Amniotic stem cell (primary cell): ENCODE data around the gene STAB2.
A peak's percentile ranks its signal among the peaks of the same experiment; 100 is the strongest.

Source experiments
- DNase-seq: peaks from one replicate; lab custom pipeline; 2025; lab: John Stamatoyannopoulos, UW

Gene STAB2, protein sequence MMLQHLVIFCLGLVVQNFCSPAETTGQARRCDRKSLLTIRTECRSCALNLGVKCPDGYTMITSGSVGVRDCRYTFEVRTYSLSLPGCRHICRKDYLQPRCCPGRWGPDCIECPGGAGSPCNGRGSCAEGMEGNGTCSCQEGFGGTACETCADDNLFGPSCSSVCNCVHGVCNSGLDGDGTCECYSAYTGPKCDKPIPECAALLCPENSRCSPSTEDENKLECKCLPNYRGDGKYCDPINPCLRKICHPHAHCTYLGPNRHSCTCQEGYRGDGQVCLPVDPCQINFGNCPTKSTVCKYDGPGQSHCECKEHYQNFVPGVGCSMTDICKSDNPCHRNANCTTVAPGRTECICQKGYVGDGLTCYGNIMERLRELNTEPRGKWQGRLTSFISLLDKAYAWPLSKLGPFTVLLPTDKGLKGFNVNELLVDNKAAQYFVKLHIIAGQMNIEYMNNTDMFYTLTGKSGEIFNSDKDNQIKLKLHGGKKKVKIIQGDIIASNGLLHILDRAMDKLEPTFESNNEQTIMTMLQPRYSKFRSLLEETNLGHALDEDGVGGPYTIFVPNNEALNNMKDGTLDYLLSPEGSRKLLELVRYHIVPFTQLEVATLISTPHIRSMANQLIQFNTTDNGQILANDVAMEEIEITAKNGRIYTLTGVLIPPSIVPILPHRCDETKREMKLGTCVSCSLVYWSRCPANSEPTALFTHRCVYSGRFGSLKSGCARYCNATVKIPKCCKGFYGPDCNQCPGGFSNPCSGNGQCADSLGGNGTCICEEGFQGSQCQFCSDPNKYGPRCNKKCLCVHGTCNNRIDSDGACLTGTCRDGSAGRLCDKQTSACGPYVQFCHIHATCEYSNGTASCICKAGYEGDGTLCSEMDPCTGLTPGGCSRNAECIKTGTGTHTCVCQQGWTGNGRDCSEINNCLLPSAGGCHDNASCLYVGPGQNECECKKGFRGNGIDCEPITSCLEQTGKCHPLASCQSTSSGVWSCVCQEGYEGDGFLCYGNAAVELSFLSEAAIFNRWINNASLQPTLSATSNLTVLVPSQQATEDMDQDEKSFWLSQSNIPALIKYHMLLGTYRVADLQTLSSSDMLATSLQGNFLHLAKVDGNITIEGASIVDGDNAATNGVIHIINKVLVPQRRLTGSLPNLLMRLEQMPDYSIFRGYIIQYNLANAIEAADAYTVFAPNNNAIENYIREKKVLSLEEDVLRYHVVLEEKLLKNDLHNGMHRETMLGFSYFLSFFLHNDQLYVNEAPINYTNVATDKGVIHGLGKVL (N-terminal part only)

DNA sequence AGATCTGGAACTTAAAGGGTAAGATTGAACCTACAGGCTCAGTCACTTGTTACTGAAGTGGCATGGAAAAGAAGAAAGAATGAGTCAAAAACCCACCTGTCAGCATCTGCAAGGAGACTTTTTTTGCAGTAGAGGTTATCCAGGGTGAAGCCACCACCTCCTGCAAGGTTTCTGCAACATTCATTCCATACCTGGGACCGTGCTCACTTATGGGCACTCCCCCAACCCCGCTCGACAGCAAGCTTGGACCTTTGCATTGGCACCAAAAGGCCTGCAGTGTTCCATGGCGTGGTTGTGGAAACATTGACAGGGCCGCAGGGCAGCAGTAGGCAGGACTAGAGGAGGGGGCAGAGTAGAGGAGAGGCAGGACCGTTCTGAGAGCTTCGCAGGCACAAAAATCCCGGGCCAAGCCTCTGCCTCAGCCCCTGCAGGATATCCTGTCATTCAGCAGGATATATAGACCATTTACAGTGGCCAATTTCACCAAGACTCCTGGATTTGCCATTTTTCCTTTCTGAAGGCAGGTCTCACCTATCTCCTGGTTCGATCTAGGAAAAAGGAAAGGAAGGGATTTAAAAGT, at the start of gene STAB2:
Gene STAB2, plus strand, starts transcription at position 483 of the 580 bp plus-strand sequence. CDS start 204 bp downstream, outside the sequence.
- DNase-seq: no peak

DNA sequence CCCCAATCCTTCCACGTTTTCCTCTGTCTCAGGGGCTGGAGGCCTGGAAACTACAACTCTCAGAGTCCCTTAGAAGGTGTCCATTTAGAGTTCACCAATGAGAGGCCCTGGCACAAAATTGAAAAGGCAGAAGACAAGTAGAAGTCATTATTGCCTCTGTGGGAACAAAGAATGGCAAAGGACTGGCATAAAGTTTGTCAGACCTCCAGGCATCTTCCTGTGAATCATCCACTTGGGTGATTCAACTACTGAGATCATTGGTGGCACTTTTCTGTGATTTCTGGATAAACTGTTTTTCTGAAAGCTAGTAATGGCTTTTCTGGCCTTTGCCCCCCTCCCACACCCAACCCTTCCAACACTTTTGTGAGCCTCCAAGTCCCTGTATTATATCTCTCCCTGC, 48.7 kb upstream of the STAB2 start:
- DNase-seq: no peak

DNA sequence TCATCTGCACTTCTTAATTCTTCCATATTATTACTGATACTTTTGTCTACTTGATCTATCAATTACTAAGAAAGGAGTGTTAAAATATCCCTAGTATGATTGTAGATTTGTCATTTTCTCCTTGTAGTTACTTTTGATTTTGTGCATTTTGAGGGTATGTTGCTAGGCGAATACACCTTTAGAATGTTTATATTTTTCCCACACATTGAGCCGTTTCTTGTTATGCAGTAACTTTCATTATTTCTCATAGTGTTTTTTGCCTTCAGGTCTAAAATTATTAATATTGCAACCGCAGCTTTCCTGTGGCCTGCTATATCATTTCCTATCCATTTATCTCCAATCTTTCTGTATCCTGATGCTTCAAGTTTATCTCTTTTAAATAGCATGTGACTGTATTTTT, 46.8 kb upstream of the STAB2 start:
- DNase-seq: no peak

DNA sequence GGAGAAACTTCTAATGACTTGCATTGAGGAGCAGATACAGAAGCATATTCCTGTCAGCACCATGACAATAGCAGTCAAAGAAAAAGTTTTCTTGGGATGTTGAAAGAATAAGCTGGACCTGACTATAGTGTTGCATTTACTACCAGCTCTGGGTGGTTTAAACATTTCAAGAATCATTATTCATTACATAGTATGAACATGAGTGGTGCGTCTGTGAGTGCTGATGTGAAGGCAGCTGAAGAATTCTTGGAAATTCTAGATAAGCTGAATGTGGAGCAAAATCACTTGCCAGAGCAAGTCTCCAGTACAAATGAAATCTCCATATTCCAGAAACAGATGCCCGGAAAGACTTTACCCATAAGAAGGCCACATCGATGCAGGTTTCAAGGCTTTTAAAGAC, 45.0 kb upstream of the STAB2 start:
- no peak for DNase-seq

DNA sequence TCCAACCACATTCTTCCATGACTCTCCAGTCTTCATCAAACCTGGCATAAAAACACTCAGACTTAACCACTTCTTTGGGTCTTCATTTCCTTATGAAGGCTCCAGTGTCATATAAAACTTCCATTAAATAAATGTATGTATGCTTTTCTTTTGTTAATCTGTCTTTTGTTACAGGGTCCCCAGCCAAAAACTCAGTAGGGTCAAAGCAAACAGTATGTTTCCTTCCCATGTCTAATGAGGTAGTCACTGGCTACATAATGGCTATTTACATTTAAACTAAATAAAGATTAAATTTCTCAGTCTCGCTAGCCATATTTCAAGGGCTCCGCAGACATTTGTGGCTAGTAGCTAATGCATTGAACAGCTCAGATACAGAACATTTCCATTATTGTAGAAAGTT, 40.1 kb upstream of the STAB2 start:
- no peak for DNase-seq

DNA sequence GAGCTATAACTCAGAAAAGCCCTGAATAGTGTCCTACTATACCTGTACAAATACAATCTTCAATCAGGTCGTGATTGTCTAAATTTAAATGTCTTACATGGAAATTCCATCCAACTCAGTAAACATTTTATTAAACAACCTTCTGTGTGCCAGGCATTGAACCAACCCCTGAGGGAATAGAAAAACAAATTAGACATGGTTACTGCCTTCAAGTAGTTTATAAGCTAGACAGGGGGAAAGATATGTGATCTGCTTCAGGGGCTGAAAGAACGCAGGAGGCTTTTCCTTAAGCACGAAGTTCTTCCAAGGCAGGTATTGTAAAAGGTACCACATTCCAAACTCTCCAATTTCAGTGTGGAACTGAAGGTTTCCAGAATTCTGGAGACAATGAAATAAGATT, 39.7 kb upstream of the STAB2 start:
- no peak for DNase-seq

DNA sequence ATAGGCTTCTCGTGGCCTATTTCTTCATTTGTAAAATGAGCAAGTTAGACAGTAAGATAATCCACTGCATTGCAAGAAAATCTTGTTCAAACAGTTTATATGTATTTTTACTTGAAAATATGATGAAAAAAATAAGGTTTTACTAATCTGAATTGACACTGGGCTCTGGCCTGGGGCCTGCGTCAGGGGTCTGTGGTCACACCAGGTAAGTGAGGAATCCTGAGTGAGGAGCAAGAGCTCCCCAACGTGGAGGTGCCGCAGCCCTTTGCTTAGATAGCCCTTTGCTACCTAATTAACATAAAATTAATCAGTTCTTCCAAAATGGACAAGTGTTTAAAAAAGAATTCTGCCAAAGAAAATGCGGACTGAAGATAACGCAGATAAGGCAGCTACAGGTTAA, 39.1 kb upstream of the STAB2 start:
- DNase-seq: no peak

DNA sequence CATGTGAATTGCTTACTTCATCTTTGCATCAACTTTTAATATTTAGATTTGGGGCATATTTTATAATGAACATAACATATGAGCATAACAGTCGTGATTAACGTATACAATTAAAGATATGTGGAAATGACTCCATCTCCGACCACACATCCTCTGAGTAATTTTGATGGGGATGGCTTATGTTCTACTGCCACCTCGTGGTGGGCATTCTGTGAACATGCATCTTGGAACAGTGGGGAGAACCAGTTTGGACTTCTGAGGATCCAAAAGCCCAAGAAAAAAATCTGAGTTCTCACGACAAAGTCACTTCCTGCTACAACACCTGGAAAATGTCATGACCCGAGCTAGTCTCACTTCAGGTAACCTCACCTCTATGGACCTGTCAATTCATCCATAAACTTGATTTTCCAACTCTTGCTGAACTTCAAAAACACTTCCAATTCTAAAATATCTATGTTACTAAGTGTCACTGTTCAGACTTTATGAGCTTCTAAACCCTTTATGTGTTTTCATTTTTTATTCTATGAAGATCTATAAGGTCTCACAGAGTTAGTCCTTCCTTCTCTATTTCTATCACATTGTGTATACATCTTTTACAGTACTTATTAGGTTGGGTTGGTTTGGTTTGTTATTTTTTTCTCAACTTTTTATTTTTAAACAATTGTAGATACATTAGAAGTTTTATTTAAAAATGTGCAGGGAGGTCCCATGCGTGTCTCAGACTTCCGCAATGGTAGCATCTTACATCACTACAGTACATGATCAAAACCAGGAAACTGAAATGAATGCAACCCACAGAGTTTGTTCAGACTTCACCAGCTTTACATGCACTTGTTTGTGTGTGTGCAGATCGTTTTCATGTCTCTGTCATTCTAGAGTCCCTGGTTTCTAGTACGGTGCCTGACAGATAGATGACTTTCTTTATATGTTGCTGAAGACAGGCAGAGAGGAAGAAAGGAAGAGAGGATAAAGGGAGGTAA, 38.2 kb upstream of the STAB2 start:
- DNase-seq: peak; percentile 48

DNA sequence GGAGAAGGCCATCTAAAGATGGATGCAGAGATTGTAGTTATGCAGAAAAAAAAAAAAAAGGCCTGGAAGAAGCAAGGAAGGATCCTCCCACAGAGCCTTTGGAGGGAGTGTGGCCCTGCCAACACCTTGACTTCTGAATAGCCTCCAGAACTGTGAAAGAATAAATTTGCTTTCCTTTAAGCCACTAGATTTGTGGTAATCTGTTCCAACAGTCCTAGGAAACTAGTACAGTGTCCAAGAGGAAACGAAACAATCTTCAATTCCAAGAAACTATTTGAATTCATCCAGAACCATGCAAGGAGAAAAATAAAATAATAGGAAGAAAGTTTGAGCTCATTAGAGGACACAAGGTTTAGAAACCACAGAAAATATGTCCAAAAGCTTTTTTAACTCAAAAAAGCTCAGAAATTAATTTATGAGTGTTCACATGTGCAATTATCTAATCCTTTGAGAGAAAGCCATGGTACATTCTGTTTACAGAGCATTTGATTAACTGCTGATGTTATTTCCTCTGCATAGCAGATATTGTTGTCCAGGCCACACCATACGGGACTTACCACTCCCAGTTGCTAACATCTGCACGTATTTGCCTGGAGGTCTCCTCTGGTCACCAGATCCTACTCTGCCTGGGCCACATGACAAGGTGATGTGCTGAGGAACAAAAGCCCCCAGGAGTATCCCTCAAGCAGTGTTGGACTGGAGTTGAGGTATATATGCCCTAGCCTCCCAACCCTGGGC, 30.0 kb upstream of the STAB2 start:
- DNase-seq: no peak

DNA sequence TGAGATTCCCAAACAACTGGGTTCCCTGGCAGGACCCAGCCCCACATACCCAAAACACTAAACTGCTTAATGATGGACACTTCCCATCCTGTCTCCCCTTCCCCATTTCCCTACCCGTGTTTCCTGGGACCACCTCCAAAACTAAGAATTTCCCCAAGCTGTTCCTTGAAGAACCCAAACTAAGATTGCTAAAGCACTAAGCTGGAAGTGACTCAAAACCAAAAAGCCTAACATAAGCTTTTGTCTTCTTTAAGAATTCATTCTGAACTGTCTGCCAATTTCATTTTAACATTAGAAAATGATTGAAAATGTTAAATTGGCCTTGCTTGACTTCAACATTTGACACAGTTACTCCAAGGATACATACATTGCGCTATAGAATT, 29.5 kb upstream of the STAB2 start:
- DNase-seq: no peak

DNA sequence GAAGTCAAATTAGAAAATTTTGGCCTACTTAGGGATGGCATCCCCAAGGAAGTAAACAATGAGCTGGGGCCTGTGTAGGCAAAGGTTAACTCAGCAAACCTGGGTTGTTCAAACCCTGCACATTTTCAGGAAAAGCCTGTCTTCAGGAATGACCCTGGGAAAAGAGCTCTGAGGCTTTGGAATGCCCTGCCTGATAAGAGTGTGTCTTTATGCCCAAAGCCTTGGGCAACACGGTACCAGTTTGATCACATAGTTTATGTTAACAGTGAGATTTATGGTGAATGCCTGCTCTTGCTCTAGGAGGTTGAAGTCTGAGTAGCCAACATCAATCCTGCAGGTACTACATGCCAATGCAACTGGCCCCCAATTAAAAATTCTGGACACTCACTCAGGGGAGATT, 28.2 kb upstream of the STAB2 start:
- DNase-seq: no peak

DNA sequence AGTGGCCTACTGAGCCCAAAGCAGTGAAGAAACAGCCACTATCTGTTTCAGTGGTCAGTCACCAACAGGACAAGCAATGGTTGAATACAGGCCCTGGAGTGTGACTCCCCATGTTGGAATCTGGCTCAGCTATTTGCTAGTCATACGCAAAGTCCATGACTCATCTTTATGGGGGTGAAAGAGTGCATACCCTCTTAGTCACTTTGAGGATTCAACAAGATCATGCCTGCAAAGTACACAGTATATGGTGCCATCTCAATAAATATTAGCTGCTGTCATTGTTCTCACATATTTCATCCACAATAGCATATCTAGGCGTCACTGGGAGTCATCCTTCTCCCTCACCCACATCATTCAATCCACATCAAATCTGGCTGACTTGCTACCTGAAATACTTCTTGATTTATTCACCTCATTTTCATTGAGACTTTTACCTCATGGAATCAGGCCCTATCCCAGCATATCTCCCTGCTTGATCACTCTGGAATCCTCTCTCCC, 26.4 kb upstream of the STAB2 start:
- DNase-seq: peak; percentile 79

DNA sequence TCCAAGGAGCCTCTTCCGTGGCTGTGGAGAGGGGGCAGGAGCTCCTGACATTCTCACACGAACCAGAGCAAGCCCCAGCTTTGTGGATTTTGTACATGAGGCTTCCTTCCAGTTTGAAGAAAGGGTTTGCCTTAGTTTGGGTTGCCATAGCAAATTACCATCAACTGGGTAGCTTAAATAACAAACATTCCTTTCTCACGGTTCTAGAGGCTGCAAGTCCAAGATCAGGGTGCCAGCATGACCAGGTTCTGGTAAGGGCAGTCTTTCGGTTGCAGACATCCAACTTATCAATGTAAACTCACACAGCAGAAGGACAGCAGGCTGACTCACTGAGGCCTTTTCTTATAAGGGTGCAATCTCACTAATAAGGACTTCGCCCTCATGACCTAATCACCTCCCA, 25.9 kb upstream of the STAB2 start:
- no peak for DNase-seq

DNA sequence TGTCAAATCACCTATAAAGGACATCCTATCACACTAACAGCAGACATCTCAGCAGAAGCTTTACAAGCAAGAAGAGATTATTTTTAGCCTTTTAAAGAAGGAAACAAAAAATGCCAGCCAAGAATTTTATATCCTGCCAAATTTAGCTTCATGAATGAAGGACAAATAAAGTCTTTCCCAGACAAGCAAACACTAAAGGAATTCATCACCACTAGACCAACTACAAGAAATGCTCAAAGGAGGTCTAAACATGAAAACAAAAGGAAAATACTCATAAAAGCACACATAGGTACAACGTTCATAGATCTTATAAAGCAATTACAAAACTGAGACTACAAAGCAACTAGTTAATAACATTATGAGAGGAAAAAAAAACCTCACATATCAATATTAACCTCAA, 20.7 kb upstream of the STAB2 start:
- DNase-seq: no peak

DNA sequence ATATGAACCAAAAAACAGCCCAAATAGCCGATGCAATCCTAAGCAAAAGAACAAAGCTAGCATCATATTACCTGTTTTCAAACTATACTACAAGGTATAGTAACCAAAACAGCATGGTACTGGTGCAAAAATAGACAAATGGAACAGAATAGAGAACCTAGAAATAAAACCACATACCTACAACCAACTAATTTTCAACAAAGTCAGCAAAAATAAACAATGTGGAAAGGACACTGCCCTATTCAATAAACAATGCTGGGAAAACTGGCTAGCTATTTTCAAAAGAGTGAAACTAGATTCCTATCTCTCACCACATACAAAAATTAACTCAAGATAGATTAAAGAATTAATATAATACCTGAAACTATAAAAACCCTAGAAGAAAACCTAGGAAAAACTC, 17.8 kb upstream of the STAB2 start:
- DNase-seq: no peak

DNA sequence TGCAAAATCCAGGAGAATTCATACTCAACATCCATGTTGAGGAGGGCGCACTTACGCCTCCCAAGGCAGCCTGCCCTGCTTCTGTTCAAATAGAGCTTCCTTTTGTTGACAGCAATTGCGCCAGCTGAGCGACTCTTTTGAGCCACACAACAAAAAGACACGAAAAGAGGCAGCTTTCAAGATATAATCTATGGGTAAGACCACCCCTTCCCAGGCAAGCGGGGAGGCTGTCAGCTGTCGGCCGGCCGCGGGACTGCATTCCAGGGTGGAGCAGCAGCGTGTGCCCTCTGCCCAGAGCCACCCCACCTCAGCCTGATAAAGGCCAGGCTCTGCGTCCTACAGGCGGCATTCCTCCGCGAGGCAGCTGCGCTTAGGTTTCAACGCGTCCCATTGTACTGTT, 15.8 kb upstream of the STAB2 start:
- no peak for DNase-seq

DNA sequence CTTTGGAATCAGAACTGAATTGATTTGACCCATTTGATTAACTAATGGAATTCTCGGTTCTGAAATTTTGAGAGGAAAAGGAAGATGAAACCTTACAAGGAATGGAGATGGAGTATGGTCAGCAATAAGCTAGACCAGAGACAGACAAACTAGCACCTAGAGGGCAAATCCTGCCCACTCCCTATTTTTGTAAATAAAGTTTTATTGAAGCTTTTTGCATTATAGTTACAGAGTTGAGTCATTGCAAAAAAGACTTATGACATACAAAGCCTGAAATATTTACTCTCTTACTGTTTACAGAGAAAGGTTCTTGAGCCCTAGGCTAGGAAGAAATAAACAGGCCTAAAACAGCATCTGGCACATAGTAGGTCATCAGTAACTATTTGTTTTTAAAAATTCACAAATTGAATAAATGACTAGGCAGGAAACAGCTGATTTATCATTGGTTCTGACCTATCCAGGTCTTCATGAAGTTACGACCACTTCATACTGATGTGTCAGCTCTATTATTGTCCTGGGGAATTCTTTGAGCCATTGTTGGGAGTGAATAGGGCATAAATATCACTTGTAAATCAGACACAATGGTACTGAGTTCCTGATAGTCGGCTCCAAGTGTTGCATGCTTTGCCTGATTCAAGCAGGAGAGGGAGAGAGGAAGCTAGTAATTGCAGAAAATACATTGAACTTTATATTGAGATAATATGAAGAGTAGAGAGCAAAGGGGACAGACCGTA, 14.6 kb upstream of the STAB2 start:
- DNase-seq: no peak

DNA sequence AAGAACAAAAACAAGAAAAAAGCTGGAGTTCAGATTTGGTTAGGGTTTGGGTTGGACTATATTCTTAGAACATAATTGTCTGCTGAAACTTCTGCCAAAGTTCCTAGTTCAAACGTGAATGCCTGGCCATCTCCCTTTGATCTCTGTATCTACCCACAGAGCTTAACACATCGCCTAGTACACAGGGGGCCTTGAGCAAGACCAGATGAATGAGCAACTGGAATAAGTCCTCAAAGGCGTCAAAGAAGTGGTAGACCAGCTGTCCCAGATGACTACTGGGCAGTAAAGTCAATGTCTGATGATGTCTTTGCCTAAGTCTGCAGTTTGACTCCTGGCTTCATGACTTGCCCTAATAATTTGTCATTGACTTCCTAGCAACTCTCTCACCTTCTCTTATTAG, 13.9 kb upstream of the STAB2 start:
- no peak for DNase-seq

DNA sequence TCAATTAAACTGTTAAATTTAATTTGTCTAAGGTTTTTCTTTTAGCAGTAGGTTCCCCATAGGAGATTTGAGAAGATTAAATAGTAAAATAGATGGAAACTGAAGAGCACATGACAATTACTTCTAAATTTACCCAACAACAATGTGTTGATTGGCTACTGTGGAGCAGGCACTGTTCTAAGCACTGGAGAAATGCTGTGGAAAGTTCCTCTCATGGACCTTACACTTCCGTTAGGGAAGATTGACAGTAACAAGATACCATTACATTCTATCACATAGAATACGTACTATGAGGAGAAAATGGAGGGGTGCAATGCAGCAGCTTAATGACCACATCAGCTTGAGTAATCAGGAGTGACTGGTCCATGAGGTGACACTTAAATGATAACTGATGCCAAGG, 8.1 kb upstream of the STAB2 start:
- no peak for DNase-seq
